Measurements from ENCODE around the gene UAP1.

Gene UAP1

GRCh38 chr1:162561616-162562469 lies at the start of gene UAP1:
Gene UAP1 (plus strand): TSS chr1:162561722. CDS start chr1:162566069, 4,347 bp downstream.
- peak in 1 of 6 experiments; percentile 57 for DNase-seq

GRCh38 chr1:162527314-162527713 lies 34.2 kb upstream of the UAP1 start:
- no peak for DNase-seq

GRCh38 chr1:162530307-162530987 lies 31.1 kb upstream of the UAP1 start:
- no peak for DNase-seq

GRCh38 chr1:162530988-162531319 lies 30.6 kb upstream of the UAP1 start:
- no peak for DNase-seq

- DNase-seq = no peak
Measured at GRCh38 chr1:162535501-162535900, 26.0 kb upstream of the UAP1 start.

GRCh38 chr1:162536511-162536910 lies 25.0 kb upstream of the UAP1 start:
- no peak for DNase-seq

GRCh38 chr1:162537216-162537615 lies 24.3 kb upstream of the UAP1 start:
- no peak for DNase-seq

GRCh38 chr1:162538815-162539431 lies 22.6 kb upstream of the UAP1 start:
- no peak for DNase-seq

GRCh38 chr1:162541619-162542141 lies 19.8 kb upstream of the UAP1 start:
- no peak for DNase-seq

GRCh38 chr1:162543228-162543627 lies 18.3 kb upstream of the UAP1 start:
- no peak for DNase-seq

GRCh38 chr1:162548170-162548569 lies 13.4 kb upstream of the UAP1 start:
- no peak for DNase-seq

GRCh38 chr1:162549001-162549400 lies 12.5 kb upstream of the UAP1 start:
- no peak for DNase-seq

GRCh38 chr1:162550925-162551324 lies 10.6 kb upstream of the UAP1 start:
- no peak for DNase-seq

- DNase-seq = no peak
Measured at GRCh38 chr1:162551969-162552683, 9.4 kb upstream of the UAP1 start.

GRCh38 chr1:162552684-162553252 lies 8.8 kb upstream of the UAP1 start:
- no peak for DNase-seq

- no peak for DNase-seq
Measured at GRCh38 chr1:162554258-162554657, 7.3 kb upstream of the UAP1 start.

GRCh38 chr1:162557536-162557935 lies 4.0 kb upstream of the UAP1 start:
- DNase-seq = no peak

GRCh38 chr1:162560303-162561036 lies 1.1 kb upstream of the UAP1 start:
- DNase-seq = peak in 1 of 6 experiments; percentile 79

GRCh38 chr1:162561037-162561615 lies 396 bp upstream of the UAP1 start:
- DNase-seq = peak; percentile 95 to 97 (median 96)

- DNase-seq = peak in 1 of 6 experiments; percentile 44
Measured at GRCh38 chr1:162562470-162562828, 927 bp downstream of the UAP1 start.

- no peak for DNase-seq
Measured at GRCh38 chr1:162564762-162565218, 3.3 kb downstream of the UAP1 start.
